ENCODE data around the gene CENPM.

- TF ChIP-seq POLR2AphosphoS5 (IDR thresholded peaks at IDR 0.05) (no peak), POLR2A (IDR thresholded peaks at IDR 0.05; ENCODE audit: low read depth) (no peak)
Observed at GRCh38 chr22:41929418-41929810, 17.5 kb downstream of the CENPM start.
